HG03378 (cell line): ENCODE data around the gene HEATR5B.
A peak's percentile ranks its signal among the peaks of the same experiment; 100 is the strongest.
"Not testable (repeated sequence)": the region's sequence is repeated elsewhere in the genome, so short reads cannot be mapped to it uniquely, and the experiment has no call there.

Source experiments
- ATAC-seq: cut with Tn5 transposase; IDR thresholded peaks from one replicate; pipeline ENCODE4 v1.9.1; 2021; ENCODE audit warnings: mild to moderate bottlenecking, moderate library complexity; ENCODE audit not compliant: unreplicated experiment

The HEATR5B gene

DNA sequence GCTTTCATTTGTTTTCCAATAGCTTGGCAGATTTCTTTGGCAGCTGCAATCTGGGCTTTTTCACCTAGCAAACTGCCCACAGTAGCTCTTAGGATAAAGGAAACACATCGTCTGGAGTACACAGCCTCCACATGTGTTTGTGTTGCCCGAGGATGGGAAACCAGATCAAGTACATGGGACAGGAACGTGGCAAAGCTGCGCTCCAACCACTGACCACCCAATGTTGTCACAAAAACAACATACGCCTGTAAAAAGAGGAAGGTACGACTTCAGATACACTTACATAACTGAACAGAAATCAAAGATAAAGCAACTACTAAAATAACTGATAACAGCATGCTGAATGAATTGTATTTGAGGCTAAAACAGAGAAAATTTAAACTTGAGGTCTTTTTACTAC, 15.5 kb downstream of the HEATR5B start:
- ATAC-seq: no peak

GRCh38 chr2:37061776-37062175, 22.4 kb downstream of the HEATR5B start:
- ATAC-seq: no peak

- no peak for ATAC-seq
Observed at GRCh38 chr2:37061013-37061711, 23.0 kb downstream of the HEATR5B start.

DNA sequence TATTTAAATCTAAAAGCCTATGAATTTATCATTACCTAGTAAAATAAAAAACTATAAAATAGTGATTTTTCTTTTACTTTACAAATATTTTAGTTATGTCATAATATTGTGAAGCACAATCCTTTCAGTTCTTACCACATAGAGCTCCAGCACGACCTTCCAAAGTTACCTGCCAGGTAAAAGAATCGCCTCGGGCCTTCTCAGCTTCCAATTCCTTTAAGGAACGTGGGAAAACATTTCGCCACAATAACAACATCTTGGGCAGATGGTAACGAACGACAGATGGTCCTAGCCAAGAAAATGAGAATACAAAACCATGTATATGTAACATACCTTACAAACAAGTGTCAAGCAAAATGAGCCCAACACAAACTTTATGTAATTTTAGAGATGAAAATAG, 23.7 kb downstream of the HEATR5B start:
- ATAC-seq: no peak

DNA sequence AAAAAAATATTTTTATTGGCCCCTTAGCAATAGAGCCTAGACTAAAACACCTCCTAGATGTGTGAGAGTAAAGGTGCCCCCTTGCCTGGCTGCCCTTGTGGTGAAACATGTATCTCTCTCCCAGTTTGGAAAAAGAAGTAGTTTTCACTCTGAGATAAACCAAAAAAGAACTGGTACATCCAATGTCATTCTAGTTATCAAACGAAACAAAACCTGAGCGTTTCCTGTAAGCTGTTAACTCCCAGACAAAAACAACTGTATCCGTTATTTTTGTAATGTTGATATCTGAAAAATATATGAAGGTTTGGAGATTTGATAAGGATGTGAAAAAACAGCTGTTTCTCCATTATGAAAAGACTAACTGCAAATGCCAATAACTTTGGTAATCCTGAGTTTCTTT, 24.3 kb downstream of the HEATR5B start:
- ATAC-seq: no peak

DNA sequence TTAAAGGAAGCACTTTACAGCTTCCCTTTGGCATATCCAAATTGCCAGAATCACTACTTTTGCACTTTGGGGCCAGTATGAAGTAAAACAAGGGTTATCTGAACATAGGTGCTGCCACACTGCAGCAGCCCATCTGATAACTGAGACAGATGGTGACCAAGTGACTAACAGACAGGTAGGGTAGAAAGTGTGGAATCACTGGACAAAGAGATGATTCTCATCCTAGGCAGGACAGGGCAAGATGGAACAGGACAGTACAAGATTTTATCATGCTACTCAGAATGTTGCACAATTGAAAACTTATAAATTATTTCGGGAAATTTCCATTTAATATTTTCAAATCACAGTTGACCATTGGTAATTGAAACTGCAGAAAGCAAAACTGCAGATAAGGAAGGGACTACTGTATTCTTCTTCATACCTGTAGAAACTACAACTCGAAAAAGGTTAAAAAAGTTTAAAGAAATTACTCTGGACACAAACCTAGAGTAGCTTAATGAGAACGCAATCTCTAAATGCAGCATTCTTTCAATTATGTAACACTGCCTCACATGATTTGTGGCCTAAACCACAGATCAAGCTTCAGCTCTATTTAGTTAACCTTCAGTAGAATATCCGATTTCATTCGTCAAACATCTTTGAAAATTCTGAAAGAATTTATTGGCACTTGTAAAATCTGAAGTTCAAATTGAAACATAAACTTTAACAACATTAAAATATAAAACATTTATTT, 31.4 kb downstream of the HEATR5B start:
- ATAC-seq: no peak

- no peak for ATAC-seq
Observed at GRCh38 chr2:37039580-37039979, 44.6 kb downstream of the HEATR5B start.

DNA sequence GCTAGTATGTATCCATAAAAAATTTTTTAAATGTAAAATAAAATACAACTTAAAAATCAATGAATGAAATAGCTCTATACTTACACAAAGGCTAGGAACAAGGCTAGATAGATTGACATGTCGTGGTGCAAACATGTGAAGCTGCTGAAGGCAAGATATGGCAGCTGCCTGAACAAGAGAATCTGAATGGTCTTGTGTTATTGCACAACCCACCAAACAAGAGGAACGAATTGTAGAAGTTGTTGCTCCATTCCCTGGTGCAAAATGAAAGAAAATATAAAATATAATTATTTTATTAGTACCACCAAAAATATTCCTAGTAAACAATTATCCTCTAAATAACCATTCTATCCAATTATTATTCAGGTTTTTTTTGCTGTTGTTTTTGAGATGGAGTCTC, 46.4 kb downstream of the HEATR5B start:
- no peak for ATAC-seq

DNA sequence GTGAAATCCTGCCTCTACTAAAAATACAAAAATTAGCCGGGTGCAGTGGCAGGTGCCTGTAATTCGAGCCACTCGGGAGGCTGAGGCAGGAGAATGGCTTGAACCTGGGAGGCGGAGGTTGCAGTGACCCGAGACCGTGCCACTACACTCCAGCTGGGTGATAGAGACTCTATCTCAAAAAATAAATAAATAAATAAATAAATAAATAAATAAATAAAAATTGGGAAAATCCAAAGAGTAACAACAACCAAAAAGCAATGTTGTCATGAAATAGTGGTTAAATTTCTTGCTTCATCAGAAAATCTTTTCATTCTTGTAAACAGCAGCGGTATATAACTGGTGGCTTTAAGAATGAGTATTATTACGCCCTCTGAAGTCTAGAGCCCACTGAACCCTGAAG, 54.4 kb downstream of the HEATR5B start:
- no peak for ATAC-seq

DNA sequence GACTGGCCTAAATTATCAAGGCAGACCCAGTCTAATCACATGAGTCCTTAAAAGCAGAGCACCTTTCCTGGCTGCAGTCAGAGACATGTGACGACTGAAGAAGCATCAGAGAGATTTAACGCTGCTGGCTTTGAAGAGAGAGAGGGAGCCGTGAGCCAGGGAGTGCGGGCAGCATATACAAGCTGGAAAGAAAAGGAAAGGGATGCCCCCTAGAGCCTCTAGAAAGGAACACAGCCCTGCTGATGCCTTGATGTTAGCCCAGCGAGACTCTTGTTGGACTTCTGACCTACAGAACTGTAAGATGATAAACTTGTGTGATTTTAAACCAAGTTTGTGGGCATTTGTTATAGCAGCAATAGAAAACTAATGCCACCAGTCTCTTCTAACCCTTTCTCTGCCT, 58.1 kb downstream of the HEATR5B start:
- no peak for ATAC-seq

DNA sequence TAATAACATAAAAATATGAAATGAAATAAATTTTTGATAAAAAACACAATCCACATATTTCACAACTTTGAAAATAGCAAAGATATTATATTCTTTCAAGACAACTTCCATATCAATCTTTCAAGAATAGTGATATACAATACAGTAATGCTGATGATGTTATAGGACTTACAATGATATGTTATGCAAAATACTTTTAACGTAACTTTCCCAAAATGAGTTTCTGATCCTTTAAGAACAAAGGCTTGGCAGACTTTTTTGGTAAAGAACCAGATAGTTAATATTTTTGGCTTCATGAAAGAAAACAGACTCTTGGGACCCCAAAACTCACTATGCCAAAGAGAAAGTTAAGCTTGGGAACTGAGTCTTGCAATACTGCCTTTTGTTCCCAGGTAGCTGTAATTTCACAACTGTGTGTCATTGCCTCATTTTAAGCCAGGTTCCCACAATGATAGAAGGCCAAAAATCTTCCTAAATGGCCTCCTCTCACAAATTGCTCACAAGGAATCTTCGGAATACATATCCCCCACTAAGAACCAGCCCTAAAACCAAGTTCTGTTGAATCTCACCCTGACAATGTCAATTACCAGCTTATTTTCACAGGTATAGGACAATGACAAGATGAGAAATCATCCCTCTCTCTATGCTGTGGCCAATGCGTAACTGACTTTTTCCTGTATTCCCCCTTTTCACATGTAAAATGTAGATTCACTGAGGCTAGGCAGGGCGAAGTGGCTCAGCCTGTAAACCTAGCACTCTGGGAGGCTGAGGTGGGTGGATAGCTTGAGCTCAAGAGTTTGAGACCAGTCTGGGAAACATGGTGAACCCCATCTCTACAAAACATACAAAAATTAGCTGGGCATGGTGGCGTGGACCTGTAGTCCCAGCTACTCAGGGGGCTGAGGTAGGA, 63.0 kb downstream of the HEATR5B start:
- no peak for ATAC-seq

DNA sequence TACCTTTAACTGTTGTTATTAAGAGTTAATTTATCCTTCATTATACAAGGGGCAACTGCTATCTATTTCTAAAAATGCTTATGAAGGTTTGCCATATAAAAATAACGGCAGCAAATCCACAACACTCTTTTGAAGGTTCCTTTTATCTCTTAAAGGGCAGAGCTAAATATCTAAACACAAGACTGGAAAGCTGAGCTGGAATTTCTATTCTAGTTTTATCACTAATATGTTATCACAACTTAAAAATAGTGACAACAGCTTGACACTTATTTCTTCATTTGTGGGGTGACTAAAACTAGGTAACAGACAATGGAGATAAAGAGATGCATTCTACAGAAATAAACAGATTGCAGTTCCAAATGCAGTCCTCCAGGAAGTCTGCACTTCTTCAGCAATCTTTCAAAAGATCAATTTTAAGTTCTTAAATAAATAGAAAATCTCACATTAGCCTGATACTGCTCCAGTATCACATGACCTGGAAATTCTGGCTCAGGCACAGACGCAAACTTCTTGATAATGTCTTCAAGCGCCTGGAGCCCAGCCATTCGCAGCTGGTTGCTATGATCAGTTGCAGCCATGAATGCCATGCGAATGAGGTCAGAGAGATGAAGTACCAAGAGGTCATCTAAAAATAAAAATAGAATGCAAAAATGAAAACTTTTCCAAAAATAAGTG, 63.8 kb downstream of the HEATR5B start:
- ATAC-seq: no peak

DNA sequence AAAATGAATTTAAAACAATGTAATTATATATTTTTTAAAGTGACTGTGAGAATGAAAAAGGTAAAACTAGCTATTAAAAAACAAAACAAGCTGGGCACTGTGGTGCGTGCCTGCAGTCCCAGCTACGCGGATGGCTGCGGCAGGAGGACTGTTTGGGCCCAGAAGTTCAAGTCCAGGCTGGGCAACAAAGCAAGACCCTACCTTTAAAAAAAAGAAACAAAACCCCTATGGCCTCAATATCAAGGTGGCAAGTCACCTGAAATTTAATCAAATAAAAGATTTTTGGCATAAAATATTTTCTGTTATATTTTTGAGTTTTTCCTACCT, 70.9 kb downstream of the HEATR5B start:
- peak; percentile 21 for ATAC-seq

- ATAC-seq: no peak
Observed at GRCh38 chr2:37011130-37011529, 73.0 kb downstream of the HEATR5B start.

GRCh38 chr2:37005118-37005868, 78.9 kb downstream of the HEATR5B start:
- peak; percentile 99 for ATAC-seq

GRCh38 chr2:37000988-37001556, 83.1 kb downstream of the HEATR5B start:
- no peak for ATAC-seq

- no peak for ATAC-seq
Observed at GRCh38 chr2:37000318-37000717, 83.9 kb downstream of the HEATR5B start.

DNA sequence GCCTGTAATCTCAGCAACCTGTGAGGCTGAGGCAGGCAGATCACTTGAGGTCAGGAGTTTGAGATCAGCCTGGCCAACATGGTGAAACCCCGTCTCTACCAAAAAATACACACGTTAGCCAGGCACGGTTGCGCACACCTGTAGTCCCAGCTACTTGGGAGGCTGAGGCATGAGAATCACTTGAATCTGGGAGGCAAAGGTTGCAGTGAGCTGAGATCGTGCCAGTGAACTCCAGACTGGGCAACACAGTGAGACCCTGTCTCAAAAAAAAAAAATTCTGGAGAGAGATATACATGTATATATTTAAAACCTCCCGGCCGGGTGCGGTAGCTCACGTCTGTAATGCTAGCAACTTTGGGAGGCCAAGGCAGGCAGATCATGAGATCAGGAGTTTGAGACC, 84.8 kb downstream of the HEATR5B start:
- not testable (repeated sequence) for ATAC-seq

GRCh38 chr2:36993841-36994620, 90.1 kb downstream of the HEATR5B start:
- no peak for ATAC-seq
